Measurements from ENCODE around the gene CCSER2.
A peak's percentile ranks its signal among the peaks of the same experiment; 100 is the strongest.

CCSER2 gene

DNA sequence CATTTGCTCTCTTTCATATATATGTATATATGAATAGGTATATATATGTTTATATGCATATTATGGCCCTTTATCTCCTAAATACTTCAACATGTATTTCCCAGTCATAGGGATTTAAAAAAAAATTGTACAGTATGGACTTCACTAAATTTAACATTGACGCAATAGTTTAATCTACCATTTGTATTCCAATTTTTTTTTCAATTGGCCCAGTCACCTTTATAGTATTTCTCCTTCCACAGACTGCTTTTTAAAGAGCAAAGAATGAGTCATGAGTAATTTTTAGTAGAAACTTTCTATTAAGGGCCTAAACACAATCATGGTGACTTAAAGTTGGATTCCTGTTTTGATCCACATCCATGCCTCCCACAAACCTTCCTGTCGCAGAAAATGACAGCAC, 20.5 kb downstream of the CCSER2 start:
- no peak for DNase-seq (ENCODE audit: low read depth)

DNA sequence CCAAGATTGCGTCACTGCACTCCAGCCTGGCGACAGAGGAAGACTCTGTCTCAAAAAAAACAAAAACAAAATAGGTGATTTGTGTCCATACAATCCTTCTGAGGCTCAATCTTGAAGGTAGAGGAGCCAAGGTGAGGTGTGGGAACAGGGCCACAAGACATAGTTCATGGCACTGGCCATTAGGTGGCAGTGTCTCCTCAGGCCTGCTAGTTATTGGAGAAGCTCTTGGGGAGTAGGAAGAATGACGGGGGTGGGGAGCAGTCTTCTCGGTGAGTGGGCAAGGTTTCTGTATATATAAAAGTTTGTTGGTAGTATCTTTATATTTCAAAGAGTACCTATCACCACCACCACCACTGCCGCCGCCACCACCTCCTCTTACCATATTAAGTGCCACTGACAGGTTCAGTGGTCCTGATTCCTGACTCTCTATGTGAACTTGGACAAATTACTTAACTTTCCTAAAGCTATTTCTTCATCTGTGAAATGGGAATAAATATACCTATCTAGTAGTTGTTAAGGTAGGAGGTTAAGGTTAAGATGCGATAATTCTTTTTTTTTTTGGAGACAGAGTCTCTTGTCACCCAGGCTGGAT, 24.0 kb downstream of the CCSER2 start:
- peak; percentile 52 for DNase-seq (ENCODE audit: low read depth)

DNA sequence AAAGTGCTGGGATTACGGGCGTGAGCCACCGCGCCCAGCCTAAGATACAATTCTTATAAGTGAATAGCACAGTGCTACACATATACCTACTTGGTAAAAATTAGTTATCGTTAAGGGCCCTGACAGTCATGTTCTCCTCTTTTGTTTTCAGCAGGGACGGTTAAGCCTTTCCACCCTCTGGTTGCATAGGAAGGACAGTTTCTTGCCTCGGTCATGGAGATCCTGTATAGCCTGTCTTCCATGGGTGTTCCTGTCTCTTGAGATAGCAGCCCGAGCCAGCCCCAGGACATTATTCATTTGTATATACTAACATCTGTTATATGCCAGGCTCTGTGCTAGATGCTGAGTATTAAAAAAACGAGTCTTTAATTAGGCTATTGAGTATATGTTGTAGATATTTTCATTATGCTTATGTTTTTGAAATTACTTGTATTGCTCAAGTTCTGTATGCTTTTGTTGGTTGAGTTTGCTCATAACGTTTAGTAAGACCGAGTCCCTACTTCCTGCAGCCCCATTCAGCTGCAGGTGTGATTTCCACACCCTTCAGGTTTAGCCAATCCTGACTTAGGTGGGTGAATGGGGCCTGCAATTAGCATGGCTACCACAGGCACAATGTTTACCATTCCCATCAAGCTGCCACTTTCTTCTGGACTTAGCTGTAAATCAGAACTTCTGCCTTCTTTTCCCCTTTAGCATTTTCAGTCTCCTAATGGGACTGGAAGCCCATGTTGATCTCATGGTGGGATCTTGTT, 24.8 kb downstream of the CCSER2 start:
- DNase-seq (ENCODE audit: low read depth), result no peak

DNA sequence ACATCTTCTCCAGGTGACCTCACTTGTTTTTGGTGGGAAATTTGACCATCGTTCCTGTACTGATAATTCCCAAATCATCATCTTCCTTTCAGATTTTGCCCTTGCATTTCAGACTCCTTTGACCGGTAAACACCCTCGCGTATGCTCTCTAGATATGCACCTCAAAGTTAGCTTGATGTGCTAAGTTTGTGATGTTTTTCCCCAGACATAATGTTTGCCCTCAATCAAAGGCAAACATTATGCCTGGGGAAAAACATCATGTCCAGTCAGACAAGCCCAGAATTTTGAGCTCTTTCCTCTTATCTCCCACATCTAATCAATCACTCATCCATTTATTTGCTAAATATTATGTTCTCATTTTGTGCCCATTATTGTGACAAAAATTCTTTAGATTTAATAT, 26.2 kb downstream of the CCSER2 start:
- DNase-seq (ENCODE audit: low read depth), result no peak

DNA sequence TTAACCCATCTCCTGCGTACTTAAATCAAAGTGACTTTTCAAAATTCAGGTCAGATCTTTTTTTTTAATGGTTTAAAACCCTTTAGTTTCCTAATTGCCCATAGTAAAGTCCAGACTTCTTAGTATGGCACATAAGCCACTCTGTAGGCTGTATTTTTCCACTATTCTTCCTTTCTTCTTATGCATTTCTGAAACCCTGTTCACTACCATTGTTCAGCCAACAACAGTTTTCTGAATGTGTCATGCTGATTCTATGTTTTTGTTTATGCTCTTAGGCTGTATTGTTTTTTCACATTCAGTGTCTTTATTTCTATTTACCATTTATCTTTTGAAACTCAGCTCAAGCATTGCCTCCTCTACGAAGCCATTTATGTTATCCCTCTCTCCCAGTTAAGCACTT, 26.7 kb downstream of the CCSER2 start:
- DNase-seq (ENCODE audit: low read depth), result no peak

DNA sequence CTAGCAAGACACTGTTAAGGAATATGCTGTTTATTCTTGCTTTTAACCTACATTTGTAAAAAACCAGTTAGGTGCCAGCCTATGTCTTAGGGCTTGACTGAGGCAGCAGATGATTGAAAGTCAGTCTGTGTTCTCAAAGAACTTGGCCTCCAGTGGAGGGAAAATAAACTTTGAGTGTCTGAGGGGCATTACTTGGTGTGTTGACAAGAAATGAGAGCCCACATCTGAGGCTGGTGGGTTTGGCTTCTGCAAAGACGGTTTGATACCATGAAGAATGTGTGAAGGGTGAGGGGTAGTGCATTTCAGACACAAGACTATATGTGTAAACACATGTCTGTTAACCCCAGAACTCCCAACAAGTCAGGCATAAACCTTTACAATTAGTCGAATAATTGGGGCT, 28.5 kb downstream of the CCSER2 start:
- no peak for DNase-seq (ENCODE audit: low read depth)

DNA sequence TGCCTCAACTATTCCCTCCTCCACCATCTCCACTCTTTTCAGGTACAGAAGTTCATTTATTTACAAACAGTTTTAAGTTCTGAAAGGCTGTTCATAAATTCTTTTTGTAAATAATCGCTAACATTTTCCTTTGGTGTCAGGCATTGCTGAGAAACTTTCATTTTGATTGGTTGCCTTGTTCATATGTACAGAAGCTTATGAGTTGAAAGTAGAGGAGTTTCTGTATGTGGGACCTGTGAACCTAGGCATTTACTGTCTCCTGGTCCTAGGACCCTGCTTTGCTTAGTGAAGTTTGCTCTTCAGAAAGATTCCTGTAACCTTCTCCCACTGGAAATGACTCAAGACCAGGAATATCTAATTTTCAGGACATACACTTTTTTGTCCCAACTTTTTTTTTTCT, 30.4 kb downstream of the CCSER2 start:
- no peak for DNase-seq (ENCODE audit: low read depth)

DNA sequence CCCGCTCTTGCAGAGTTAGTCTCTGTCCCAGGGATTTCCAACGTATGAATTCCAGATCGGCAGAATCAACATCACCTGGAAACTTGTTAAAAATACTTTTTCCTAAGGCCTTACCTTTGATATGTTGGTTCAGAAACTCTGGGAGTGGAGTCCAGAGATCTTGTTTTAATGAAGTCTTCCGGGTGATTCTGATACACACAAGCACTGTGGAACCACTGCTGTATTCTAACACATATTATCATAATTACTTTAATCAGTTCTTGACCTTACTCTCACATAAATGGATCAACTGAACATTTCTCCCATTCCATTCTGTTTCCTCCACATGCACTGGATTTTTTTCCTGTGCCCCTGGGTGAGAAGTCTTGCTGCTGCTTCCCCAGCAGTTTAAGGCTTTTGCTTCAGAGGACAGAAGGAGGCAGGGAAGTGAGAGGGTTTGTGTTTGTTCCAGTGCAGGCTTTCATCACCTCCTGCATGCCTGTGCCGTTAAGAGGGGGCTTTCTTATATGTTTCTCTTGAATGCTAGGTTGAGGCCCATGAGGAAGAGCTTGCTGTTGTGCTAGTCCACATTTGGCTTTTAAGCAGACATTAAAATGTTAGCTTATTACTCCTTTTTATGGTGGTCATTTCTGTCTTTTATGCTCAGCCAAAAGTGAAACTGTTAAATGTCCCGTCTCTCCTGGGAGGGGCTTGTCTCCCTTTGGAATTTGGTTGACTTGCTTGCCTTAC, 32.4 kb downstream of the CCSER2 start:
- no peak for DNase-seq (ENCODE audit: low read depth)

DNA sequence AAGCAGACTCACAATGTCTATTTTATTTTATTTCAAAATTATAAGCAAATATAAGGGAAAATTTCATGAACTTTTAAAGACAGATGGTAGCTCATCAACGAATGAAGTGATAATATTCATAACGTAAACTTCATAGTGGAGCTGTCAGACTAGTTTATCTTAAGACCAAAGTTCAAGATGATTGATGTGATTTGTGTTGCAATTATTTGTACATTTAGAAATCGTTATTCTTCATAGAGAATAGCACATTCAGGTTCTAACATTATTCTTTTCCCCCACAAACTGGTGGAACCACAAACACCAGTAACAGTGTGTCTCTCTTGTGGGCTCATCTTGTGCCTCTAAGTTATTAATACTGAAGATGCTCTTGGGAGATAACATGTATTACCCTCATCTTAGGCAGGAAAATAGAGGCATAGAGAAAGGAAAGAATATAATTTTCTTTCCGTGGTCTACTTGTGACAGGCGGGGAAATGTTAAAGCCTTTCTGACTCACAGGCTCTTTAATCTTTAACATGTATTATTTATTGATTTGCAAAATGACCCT, 37.0 kb downstream of the CCSER2 start:
- no peak for DNase-seq (ENCODE audit: low read depth)

DNA sequence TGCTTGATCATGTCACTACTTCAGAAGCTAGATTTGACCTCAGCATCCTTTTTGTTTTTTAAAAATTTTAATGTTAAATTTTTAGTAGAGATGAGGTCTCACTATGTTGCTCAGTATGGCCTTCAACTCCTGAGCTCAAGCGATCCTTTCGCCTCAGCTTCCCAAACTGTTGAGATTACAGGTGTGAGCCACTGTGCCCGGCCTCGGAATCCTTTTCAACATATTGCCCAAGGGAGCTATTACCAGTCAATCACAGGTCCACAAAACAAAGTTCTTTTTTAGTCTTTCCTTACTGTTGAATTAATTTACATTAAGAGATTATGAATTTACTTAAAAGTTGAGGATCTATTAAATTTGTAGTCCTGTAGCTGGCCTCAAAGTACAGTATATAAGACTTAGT, 37.7 kb downstream of the CCSER2 start:
- DNase-seq (ENCODE audit: low read depth), result no peak

DNA sequence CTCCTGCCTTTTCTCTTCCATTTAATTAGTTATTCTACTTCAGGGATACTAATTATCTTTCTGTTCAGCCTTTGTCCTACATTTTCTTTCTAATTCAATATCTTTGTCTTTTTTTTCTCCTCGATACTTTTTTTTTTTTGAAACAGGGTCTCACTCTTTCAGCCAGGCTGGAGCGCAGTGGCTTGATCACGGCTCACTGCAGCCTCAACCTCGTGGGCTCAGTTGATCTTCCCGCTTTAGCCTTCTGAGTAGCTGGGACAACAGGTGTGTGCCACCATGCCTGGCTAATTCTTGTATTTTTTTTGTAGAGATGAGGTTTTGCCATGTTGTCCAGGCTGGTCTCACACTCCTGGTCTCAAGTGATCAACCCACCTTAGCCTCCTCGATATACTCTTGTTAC, 38.9 kb downstream of the CCSER2 start:
- no peak for DNase-seq (ENCODE audit: low read depth)

DNA sequence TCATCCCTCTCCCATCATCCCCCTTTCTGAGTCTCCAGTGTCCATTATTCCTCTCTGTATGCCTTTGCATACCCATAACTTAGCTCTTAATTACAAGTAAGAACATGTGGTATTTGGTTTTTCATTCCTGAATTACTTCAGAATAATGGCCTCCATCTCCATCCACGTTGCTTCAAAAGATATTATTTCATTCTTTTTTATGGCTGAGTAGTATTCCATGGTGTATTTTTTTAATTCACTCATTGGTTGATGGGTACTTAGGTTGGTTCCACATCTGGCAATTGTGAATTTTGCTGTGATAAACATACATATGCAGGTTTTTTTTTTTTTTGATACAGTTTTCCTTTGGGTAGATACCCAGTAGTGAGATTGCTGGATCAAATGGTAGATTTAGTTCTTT, 40.4 kb downstream of the CCSER2 start:
- DNase-seq (ENCODE audit: low read depth), result no peak

DNA sequence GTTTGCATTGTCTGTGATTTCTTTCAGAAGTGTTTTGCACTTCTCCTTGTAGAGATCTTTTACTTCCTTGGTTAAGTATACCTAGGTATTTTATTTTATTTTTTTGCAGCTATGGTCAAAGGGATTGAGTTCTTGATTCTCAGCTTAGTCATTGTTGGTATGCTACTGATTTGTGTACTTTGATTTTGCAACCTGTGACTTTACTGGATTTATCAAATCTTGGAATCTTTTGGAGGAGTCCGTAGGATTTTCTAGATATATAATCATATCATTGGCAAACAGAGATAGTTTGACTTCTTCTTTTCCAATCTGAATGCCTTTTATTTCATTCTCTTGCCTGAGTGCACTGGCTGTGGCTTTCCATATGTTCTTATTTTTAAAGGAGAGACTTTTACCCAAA, 41.9 kb downstream of the CCSER2 start:
- DNase-seq (ENCODE audit: low read depth), result no peak

DNA sequence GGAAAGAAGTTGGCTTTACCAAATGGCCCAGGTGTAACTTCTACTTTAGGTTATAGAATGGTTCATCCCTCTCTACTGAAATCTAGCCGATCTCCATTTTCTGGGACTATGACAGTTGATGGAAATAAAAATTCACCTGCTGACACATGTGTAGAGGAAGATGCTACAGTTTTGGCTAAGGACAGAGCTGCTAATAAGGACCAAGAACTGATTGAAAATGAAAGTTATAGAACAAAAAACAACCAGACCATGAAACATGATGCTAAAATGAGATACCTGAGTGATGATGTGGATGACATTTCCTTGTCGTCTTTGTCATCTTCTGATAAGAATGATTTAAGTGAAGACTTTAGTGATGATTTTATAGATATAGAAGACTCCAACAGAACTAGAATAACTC, 43.6 kb downstream of the CCSER2 start:
- DNase-seq (ENCODE audit: low read depth), result no peak

DNA sequence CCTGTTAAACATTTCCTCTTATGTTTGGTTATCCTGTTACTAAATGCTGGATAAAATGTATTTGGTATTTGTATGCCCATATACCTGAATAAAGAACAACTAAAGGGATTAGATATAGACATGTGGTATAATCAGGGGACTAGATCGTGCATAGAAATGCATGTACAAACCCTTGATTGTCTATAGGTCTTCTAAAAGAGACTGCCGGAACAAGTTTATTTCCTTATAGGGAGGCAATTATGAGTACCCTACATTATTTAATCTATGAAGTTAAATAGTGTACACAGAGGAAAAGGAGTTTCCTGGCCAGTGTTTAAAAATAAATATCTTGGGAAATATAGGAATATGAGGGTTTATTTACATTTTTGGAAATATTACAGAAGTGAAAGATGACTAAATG, 44.6 kb downstream of the CCSER2 start:
- DNase-seq (ENCODE audit: low read depth), result no peak

DNA sequence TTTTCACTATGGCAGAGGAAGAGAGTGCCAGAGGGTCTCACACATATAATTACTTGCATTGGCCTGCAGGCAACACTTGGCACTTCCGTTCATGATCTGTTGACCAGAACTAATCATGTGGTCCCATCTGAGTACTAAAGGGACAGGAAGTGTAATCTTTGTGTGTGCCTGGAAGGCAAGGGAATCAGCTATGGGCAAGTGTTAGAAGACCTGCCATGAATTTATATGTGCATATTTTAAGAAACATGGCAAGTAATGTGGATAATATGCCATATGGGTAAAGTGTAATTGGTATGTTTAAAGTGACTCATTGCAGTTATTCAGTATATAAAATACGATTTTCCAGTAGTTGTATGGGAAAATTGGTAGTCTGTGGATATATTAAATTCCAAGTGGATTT, 46.1 kb downstream of the CCSER2 start:
- DNase-seq (ENCODE audit: low read depth), result no peak

DNA sequence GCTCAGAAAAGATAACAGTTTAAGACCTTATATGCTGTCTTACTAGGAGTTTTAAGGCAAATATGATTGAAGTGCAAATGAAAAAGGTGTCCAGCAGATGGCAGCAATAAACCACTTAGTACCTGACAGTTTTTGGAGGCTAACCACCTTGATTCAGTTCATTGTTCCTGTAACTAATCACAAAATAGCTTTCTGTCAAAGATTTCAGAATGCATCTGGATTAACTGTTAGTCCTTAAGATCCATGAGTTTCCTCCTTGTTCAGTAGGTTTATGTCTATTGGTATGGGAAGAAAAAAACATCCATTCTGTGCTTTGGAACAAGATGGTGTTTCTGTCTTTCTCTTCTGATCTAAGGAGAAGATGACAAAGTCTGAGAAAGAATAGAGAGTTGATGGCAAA, 46.6 kb downstream of the CCSER2 start:
- no peak for DNase-seq (ENCODE audit: low read depth)

DNA sequence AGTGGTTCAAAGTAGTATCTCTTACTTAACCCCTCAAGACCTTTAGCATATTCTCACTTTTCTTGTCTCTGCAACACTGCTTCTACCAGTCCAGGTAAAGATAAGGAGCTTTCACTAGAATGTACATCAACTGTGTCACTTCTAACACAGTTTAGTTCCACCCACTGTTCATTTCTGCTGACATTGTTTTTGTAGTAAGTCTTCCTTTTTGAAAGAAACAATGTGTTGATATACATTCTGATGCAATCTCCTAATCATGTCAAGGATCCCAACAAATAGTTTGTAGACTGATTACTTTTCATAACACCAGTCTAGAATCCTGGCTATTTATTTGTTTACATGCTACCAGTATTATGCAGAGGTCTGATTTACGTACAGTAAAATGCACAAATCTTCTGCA, 47.5 kb downstream of the CCSER2 start:
- DNase-seq (ENCODE audit: low read depth), result no peak

DNA sequence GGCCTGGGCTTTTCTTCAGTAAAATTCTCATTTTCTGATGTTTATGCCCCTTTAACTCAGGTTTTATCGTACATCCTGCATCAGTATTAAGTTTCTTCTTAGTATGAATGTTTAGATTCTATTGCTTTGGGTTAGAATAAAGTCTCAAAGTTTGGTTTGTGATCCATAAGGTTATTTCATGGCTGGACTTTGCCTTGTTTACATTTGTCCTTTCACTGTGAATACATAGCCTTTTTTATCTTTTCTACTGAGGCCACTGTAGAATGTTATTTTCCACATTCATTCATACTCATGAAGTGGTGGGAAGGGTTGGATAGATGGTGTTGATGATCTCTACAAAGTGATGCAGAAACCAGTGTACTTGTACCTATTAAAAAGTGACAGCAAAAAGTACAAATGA, 59.8 kb downstream of the CCSER2 start:
- no peak for DNase-seq (ENCODE audit: low read depth)

DNA sequence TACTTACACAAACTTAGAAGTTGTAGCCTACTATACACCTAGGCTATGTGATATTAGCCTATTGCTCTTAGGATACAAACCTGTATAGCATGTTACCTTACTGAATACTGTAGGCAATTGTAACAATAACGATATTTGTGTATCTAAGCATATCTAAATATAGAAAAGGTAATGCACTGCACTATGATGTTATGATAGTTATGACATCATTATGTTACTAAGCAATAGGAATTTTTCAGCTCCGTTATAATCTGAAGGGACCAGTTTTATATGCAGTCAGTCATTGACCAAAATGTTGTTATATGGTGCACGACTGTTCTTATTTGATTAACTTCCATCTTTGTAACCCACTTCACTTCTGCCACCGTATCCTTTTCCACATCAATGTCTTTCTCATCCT, 62.0 kb downstream of the CCSER2 start:
- no peak for DNase-seq (ENCODE audit: low read depth)

DNA sequence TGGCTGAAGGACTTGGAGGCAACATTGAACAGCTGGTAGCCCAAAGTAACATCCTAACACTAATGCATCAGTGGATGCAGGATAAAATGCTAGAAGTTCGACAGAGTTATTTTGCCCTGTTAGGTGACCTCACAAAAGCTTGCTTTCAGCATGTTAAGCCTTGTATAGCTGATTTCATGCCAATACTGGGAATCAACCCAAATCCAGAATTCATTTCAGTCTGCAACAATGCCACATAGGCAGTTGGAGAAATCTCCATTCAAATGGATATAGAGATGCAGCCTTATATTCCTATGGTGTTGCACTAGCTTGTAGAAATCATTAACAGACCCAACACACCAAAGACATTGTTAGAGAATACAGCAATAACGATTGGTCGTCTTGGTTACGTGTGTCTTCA, 62.9 kb downstream of the CCSER2 start:
- no peak for DNase-seq (ENCODE audit: low read depth)

DNA sequence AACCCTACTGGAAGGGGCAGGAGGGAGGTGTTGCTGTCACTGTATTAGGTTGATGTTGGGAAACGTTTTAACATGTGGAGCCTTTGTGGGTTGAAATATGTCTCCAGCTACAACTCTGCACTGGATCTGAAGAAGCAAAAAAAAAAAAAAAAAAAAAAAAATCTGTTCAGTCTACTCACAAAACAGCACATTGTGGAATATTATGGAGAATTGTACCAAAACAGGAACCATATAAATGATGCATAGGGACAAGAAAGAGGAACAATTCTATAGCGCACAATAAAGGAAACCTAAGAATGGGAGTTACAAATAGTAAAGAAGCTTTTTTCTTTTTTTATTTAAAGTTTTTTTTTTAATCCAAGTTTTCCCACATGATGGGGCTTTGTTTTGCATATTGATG, 63.8 kb downstream of the CCSER2 start:
- DNase-seq (ENCODE audit: low read depth), result no peak

DNA sequence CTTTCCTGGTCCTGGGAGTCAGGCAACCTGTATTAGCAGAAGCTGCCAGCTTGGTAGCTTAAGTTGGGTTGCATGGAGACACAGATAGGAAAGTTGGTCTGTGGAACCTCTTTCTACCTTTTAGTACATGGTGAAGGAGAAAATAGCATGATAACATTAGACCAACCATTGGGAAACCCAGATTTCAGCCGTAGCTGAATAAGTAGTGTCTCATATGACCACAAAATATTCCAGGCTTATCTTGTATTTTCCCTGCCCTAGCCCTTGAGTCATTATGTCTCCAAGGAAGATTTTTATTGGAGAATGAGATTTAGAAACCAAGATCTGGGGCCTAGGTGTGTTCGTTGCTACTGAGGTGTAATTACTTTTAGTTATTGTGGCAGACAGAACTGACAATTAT, 67.2 kb downstream of the CCSER2 start:
- DNase-seq (ENCODE audit: low read depth), result no peak
